ENCODE data around the gene PAX6.
"Not testable (repeated sequence)": the region's sequence is repeated elsewhere in the genome, so short reads cannot be mapped to it uniquely, and the experiment has no call there.

PAX6 gene

GRCh38 chr11:31764261-31764660 is 46.9 kb downstream of the PAX6 start:
- intact Hi-C loops (cut with DNase I; ENCODE audit: low total_unique reads) = no loop called here
- no peaks in the 10 kb centered on the region for H3K4me1 ChIP-seq
- no peaks in the 10 kb centered on the region for H3K9me3 ChIP-seq
- no peak overlapping the region for H3K4me3 ChIP-seq
- no peak for TF ChIP-seq CTCF (IDR thresholded peaks at IDR 0.05)
- H3K36me3 ChIP-seq = peaks cover 0 to 4% (median 0%) of the 10 kb centered on the region in 3 donors
- H3K27ac ChIP-seq = no peak overlapping the region
- DNase-seq = no peak
- no peaks in the 10 kb centered on the region for H3K27me3 ChIP-seq

- Histone ChIP-seq H3K4me1 (no peaks in the 10 kb centered on the region), H3K4me3 (no peak overlapping the region), H3K9me3 (no peaks in the 10 kb centered on the region), H3K36me3 (peaks cover 0 to 4% (median 0%) of the 10 kb centered on the region in 3 donors), H3K27me3 (no peaks in the 10 kb centered on the region), H3K27ac (no peak overlapping the region)
- TF ChIP-seq CTCF (IDR thresholded peaks at IDR 0.05) = no peak
- intact Hi-C loops (cut with DNase I; ENCODE audit: low total_unique reads) = no loop called here
- no peak for DNase-seq
Observed at GRCh38 chr11:31763296-31763695, 47.8 kb downstream of the PAX6 start.

GRCh38 chr11:31761636-31762035 is 49.5 kb downstream of the PAX6 start:
- Histone ChIP-seq H3K4me3 (no peak overlapping the region), H3K9me3 (no peaks in the 10 kb centered on the region), H3K27ac (no peak overlapping the region), H3K36me3 (peaks cover 0 to 4% (median 0%) of the 10 kb centered on the region in 3 donors), H3K4me1 (peaks cover 0 to 10% (median 3%) of the 10 kb centered on the region in 4 donors), H3K27me3 (no peaks in the 10 kb centered on the region)
- intact Hi-C loops (cut with DNase I; ENCODE audit: low total_unique reads) = no loop called here
- DNase-seq = no peak
- TF ChIP-seq CTCF (IDR thresholded peaks at IDR 0.05) = no peak

- peaks cover 0 to 4% (median 0%) of the 10 kb centered on the region in 3 donors for H3K36me3 ChIP-seq
- H3K4me1 ChIP-seq = peaks cover 0 to 14% (median 3%) of the 10 kb centered on the region in 4 donors
- H3K27ac ChIP-seq = no peak overlapping the region
- H3K4me3 ChIP-seq = no peak overlapping the region
- H3K27me3 ChIP-seq = no peaks in the 10 kb centered on the region
- intact Hi-C loops (cut with DNase I; ENCODE audit: low total_unique reads) = no loop called here
- no peaks in the 10 kb centered on the region for H3K9me3 ChIP-seq
- no peak for DNase-seq
- no peak for TF ChIP-seq CTCF (IDR thresholded peaks at IDR 0.05)
Observed at GRCh38 chr11:31757260-31757835, 53.8 kb downstream of the PAX6 start.

- no peaks in the 10 kb centered on the region for H3K4me1 ChIP-seq
- H3K27ac ChIP-seq = no peak overlapping the region
- no peak for TF ChIP-seq CTCF (IDR thresholded peaks at IDR 0.05)
Observed at GRCh38 chr11:31747581-31747980, 63.5 kb downstream of the PAX6 start.

GRCh38 chr11:31740731-31741368 is 70.3 kb downstream of the PAX6 start:
- intact Hi-C loops (cut with DNase I; ENCODE audit: low total_unique reads); H3K27me3 ChIP-seq; H3K4me3 ChIP-seq; H3K4me1 ChIP-seq; H3K27ac ChIP-seq; H3K36me3 ChIP-seq; DNase-seq: not testable (repeated sequence)
- peaks cover 0 to 24% (median 9%) of the 10 kb centered on the region in 3 donors for H3K9me3 ChIP-seq

More at GRCh38 chr11:31747581-31747980, 63.5 kb downstream of the PAX6 start:
- Histone ChIP-seq H3K9me3 (no peaks in the 10 kb centered on the region), H3K36me3 (no peaks in the 10 kb centered on the region), H3K4me3 (no peak overlapping the region), H3K27me3 (no peaks in the 10 kb centered on the region)
- intact Hi-C loops (cut with DNase I; ENCODE audit: low total_unique reads) = no loop called here
- no peak for DNase-seq
